Renal cortex interstitium (tissue), 15 donors: ENCODE measurements around the gene SPATA12. TPM values are rescaled to one million over a fixed set of nuclear protein-coding genes. Genes with fewer than 3 reads are reported as not detected.

Experiments
- DNase-seq, 11 donors: peaks; one replicate each; pipeline ENCODE4 v3.0.0-alpha.2; 2013; ENCODE audit warnings: low read depth in 9 of 11, low spot score in 4 of 11; ENCODE audit errors: extremely low read depth in 1 of 11
- long read RNA-seq, 16 experiments: transcript quantifications; one replicate each; lab custom pipeline, GENCODE V29; 2026
- polyA plus RNA-seq, 3 donors: library from polyadenylated mRNA; unstranded; fragments of 120-200 nt; gene quantifications; one replicate each; pipeline ENCODE4 v1.2.1, GENCODE V29; 2013; ENCODE audit not compliant: insufficient read length in 3 of 3

Gene SPATA12, protein sequence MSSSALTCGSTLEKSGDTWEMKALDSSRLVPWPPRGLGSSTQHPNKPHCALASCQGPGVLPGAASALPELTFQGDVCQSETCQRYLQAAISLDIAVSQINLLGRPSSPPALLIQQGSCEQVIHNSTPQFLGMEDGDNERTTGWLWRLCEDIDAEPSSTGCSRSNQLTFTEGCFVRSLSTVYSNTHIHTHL
- polyA plus RNA-seq, result under 1 TPM; 0.04 to 0.12 (median 0.12) TPM
- long read RNA-seq, donor 1, partial matches to known transcripts, result 9 of 9 reads
- long read RNA-seq, donor 1, other reads (novel, unspliced or antisense), result 0 of 9 reads
- long read RNA-seq, donor 2, result 0 reads
- long read RNA-seq, donor 3, result 0 reads
- long read RNA-seq, donor 4, result 0 reads
- long read RNA-seq, donor 5, result 0 reads
- long read RNA-seq, donor 6, result 0 reads
- long read RNA-seq, donor 7, result 0 reads
- long read RNA-seq, donor 8, partial matches to known transcripts, result 18 of 30 reads
- long read RNA-seq, donor 8, other reads (novel, unspliced or antisense), result 12 of 30 reads
- long read RNA-seq, donor 9, result 0 reads
- long read RNA-seq, donor 10, result 0 reads
- long read RNA-seq, donor 11, result 0 reads
- long read RNA-seq, donor 12, result 0 reads
- long read RNA-seq, donor 13, result 0 reads
- long read RNA-seq, donor 14, result 0 reads
- long read RNA-seq, donor 15, result 0 reads
- long read RNA-seq, donor 16, partial matches to known transcripts, result 9 of 9 reads
- long read RNA-seq, donor 16, other reads (novel, unspliced or antisense), result 0 of 9 reads

GRCh38 chr3:57060089-57060821, at the start of gene SPATA12:
Gene SPATA12 (plus strand): TSS chr3:57060664. CDS start chr3:57073695, 13,031 bp downstream.
- DNase-seq, result peak in 1 of 11 donors; percentile 18

- DNase-seq, result no peak
Observed at GRCh38 chr3:57011022-57011421, 49.4 kb upstream of the SPATA12 start.

- DNase-seq, result no peak
Observed at GRCh38 chr3:57012847-57013246, 47.6 kb upstream of the SPATA12 start.

GRCh38 chr3:57015350-57015729, 45.1 kb upstream of the SPATA12 start:
- no peak for DNase-seq

DNA sequence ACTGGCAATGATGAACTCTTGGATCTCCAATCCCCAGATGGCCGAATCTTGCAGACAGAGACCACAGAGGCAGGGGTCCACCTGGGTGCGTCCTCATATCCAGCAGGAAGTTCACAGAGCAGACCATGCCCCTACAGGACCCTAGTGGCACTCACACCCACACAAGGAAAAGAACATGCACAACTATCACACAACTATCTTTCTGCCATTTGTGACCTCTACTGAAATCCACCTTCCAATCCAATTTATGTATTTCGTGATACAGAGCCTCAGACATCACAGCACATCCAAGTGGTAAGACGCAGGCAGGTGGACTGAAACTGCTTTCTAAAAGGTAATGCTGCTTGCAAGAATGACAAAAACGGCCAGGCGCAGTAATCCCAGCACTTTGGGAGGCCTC, 44.6 kb upstream of the SPATA12 start:
- no peak for DNase-seq

DNA sequence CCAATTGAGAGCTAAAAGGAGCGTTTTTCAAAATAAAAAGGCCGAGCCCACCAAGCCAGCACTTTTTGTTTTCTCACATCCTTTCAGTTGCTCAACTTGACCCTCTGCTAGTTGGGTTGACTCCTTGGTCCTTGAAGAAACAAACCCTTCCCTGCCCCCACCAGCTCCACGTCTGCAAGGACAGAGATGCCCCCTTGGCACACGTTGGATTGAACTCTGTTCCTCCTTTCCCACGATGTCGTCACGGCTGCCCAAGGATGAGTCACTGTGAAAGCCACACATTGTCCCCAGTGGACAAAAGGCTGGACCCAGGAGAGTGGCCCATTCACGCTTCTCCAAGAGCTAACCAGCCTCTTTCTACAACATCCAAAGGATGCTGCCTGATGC, 43.0 kb upstream of the SPATA12 start:
- DNase-seq, result no peak

- no peak for DNase-seq
Observed at GRCh38 chr3:57018246-57018645, 42.2 kb upstream of the SPATA12 start.

DNA sequence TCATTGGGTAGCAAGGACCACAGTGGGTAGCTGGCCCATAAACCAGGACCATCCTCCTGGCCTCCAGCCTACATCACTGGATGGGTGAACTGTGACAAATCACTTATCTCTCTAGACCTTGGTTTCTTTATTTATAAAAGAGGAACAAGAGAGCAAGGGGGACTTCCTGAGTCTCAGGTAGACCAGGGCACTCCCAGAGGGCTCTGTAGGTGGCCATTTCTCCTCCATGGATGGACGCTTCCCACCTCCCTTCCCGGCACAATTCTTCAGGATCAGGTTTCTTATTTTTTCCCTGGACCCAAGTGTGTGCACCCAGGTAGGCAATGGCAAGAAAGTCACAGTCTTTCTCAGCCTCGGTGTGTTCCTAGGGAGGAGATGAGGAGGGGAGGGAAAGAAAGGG, 41.4 kb upstream of the SPATA12 start:
- no peak for DNase-seq

GRCh38 chr3:57025237-57025636, 35.2 kb upstream of the SPATA12 start:
- no peak for DNase-seq

GRCh38 chr3:57026944-57027343, 33.5 kb upstream of the SPATA12 start:
- DNase-seq, result no peak

GRCh38 chr3:57029383-57029782, 31.1 kb upstream of the SPATA12 start:
- no peak for DNase-seq

DNA sequence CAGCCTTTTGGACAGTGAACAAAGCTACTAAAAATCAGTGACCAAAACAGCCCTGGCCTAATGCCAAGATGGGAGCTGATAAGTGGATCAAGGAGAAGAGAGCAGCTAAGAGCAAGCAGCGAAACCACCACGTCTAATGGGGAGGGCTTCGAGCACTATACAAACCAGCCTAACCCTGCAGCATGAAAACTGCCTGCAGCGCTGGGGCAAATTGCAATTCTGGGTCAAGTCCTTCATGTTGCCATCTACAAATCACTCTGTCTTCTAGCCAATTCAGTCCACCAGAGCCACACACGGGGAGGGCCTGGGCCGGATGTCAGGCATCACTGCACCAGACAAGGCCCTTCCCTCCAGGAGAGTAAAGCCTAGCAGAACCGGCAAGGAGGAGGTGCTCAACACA, 30.5 kb upstream of the SPATA12 start:
- peak in 9 of 11 donors; percentile 38 to 75 (median 62) for DNase-seq

DNA sequence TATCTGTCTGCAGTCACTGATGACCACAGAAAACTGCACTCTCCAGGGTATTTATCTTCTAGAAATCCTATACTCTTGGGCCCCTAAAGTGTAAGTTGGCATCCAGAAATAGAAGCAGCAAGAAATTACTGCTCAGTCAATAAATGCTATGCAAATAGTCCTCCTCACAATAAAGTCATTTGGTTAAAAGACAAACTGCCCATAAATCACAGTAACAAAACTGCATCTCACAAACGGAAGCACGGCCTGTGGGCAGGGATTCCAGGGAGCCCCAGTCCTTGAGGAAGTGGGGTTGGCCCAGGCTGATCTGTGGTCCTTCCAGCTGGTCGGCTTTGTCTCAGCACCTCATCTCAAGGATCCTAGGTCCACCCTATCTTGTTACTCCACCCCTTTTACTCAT, 29.7 kb upstream of the SPATA12 start:
- no peak for DNase-seq

DNA sequence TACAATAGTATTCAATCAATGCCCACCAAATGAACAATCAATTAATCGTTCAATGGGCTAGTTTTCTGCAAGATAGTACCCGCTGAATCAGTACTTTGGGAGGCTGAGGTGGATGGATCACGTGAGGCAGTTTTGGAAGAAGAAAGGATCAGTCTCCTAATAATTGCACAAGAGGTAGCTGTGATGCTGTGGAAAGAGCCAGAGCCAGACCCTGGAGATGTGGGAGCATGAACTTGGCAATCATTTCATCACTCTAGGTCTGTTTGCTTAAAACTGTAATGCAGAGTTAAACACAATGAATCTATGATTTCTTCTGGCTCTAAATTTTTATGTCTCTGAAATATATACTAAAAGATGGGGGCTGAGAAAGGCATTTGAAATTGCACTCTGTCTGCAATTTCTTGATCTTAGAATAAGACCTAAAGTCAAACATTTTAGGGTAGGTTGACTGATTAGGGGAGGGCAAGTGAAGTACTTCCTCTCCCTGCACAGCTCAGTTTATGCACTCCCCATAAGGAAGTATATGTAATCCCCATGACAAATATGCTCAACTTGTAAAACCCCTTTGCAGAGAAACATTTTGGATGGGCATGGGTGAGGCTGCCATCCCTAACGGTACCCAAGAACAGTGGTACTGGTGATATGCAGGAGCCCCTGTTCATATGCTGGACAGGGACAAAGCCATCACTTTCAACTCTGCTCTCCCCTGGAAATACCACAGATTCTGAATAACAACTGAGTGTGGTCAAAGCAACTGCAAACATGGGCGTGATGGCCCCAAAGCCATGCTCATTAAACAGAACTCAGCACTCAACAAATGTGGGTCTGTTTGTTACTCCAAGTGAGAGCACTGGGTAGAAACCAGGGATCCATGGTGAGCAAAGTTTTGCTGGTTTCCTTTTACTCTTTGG, 28.6 kb upstream of the SPATA12 start:
- no peak for DNase-seq

GRCh38 chr3:57036952-57037351, 23.5 kb upstream of the SPATA12 start:
- DNase-seq, result no peak

- DNase-seq, result no peak
Observed at GRCh38 chr3:57038466-57039164, 21.8 kb upstream of the SPATA12 start.

DNA sequence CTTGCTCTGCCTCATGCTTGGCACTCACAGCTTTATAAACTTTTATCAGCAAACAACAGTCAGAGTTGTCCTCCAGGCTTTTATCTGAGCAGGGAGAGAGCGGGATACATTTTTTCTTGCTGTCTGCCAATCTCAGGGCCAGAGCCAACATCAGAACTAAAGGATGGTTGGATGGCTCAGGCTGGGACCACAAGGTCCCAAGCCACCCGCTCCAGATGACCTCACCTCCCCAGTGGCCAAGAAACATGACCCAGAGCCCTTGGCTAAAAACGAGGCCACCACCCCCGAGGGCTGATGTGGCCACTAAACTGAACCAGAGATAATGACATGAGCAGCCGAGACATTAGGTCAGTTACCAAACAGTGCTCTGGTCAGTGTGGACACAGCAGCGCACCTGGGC, 18.8 kb upstream of the SPATA12 start:
- DNase-seq, result no peak

- DNase-seq, result no peak
Observed at GRCh38 chr3:57043518-57043917, 16.9 kb upstream of the SPATA12 start.
